ENCODE measurements around the gene SORCS2. TPM values are rescaled to one million over a fixed set of nuclear protein-coding genes. Genes with fewer than 3 reads are reported as not detected.

The SORCS2 gene
- total RNA-seq, 1 donor from 2014 or later: 13.4 TPM

GRCh38 chr4:7356667-7357310, 164.5 kb downstream of the SORCS2 start:
- no peak for DNase-seq

DNA sequence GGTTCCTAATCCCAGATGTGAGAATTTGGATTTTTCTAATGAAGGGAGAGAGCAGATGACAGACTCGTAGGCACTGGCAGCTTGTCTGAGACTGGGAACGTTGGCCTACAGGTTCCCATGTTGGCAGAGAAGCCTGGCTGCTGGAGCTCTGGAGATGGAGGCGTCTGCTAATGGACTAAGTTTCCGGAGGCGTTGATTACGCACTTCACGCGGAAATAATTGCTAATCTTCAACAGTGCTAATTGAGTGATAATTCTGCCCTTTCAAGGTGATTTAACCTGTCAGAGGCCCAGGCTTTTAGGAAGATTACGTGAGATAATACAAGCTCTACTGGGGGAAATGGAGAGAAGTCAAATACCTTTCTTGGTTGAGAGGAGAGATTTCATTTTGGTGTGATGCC, 165.0 kb downstream of the SORCS2 start:
- no peak for DNase-seq

DNA sequence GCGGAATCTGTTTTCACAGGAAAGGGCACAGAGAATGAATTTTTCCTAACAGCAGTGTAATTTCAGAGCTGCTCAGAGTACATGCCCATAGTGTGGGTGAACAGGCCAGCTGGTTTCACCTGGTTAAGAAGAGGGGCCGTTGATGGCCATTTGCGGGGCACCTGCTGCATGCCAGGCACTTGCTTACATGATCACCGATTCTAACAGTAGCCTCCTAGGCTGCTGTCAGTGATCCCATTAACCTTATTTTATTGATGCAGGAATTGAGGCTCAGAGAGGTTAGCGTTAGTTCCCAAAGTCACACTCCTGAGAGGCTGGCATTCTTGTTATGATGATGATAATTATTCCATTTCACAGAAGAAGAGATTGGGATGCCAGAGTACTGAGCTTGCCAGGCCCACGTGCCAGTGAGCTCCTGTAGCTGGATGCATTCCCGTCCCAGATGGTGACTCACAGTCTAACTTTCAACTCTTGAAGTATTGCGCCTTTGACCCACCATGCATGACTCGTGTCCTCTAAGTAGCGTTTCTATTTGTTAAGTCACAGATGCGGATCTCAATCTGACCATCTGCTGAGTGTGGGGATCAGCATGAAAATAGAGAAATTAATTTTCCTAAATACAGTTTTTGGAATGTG, 165.9 kb downstream of the SORCS2 start:
- peak; percentile 87 for DNase-seq

DNA sequence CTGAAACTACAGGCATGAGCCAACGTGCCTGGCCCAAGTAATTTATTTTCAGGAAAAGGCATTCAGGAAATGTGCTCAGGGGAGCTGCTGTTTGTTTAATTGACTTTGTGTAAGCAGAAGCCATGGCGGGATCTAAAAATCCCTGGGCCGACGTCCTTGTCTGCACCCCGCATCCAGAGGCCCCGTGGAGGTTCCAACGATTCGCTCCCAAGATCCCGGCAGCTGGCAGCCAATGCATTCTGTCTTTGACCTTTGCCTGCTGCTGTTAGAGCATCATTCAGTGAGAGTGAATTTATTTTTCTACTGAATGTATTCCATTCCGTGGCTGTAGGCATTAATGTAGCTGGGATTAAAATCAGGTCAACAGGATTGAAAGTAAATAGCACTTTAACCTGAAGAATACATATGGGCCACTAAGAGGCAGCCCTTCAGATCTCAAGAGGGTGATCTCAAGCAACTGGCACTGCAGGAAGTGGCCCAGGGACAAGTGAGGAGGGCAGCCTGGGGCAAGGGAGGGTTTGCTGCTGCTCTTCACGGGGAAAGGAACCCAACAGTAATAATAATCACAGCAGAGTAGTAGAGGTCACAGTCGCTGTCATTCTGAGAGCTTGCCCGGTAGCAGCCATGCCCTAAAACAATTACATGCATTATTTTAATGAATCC, 167.2 kb downstream of the SORCS2 start:
- DNase-seq: no peak

DNA sequence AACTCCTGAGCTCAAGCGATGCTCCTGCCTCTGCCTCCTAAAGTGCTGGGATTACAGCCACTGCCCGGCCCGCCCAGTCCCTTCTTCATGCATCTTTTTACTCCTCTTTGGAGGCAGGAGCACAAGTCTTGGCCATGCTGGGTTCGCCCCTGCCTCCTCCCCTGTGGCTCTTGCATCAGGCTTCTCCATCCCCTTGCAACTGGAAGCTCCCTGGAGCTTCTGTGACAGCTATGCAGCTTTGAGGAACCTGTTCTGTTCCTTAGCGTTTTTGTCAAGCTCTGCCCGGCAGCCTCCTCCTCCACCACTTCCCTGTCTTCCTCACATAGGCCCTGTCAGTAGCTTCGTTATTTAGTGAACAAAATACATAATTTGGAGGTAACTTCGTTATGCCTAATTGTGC, 168.5 kb downstream of the SORCS2 start:
- no peak for DNase-seq

- DNase-seq: peak; percentile 95
Measured at GRCh38 chr4:7361280-7361895, 169.1 kb downstream of the SORCS2 start.

DNA sequence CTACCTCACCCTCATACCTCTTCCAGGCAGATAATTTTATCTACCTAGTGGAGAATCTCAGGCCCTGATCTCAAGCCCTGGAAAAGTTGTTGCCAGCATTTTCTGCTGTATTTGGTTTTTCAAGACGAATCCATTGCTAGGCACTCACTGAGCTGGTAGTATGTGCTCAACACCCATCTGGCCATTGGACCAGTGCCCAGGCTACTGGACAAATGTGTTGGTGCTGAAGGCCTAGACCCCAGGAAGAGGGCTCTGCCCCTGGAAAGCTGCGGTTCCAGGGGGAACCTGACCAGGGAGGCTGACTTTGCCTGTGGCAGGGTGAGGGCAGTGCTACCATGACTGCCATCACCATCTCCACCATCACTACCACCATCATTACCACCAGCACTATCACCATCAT, 170.0 kb downstream of the SORCS2 start:
- no peak for DNase-seq

GRCh38 chr4:7362862-7363430, 170.6 kb downstream of the SORCS2 start:
- no peak for DNase-seq

DNA sequence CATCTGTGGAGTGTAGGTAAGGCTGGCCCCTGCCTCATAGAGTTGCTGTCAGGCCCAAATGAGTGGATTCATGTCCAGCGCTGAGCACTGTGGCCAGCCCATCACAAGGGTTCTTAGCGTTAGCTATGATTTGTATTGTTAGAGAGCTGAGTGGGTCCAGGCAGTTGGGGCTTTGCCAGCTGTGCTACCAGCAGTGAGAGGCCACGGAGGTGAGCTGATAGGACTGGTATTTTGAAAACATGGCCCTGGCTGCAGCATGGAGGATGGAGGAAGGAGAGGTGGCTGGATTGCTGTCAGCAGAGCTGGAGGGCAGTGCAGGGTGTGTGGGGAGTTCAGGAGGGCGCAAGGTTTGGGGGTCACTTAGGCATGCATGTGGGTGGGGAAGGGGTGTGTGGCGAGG, 172.6 kb downstream of the SORCS2 start:
- no peak for DNase-seq

GRCh38 chr4:7365462-7366179, 173.3 kb downstream of the SORCS2 start:
- peak; percentile 87 for DNase-seq

DNA sequence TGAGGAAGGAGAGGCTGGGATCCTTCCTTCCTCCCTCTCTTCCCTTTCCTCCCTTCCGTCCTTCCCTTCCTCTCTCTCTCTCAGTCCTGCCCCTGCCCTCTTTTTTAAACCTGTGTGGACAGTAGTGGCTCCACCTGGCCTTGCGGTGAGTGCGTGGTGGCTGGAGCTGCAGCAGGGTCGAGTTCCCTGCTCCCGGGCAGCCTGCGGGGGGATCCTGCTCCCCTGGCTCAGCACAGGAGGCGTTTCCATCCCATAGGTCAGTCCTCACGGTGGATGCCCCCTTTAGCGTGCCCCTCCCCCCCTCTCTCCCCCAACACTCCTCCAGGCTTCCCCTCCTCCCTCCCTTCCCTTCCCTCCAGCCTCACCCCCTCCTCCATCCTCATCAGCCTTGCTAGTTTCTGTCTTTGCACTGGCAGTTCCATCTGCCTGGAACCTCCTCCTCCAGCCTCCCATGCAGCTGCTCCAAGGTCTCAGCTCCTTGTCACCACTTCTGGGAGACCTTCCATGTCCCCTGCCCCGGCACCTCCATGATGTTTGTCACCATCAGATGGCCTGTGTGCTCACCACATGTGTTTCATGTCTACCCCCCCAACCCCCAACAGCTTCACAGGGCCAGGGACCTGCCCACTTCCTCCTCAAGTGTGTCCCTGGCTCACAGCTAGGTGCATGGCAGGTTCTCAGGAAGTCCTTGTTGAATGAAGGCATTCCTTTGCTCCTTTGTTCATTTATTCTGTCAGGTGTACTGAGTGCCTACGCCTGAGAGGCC, 174.0 kb downstream of the SORCS2 start:
- peak; percentile 58 for DNase-seq

- DNase-seq: no peak
Measured at GRCh38 chr4:7366954-7367353, 174.6 kb downstream of the SORCS2 start.

DNA sequence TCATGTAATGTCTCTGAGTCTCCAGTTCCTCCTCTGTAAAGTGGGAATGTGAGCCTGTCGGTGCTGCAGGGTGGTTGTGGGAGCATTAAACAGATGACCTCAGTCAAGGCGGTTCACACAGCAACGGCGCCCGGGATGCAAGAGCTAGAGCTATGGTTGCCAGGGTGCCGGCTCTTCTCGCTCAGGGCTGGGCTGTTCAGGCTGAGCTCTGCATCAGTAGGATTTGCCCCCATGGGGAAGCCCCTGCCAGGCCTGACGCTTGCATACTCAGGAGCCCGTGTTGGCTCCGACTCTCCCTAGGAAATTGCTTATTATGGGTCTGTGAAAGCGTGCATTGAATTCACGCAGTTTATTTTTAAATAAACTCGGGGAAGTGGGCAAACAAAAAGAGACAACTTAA, 175.1 kb downstream of the SORCS2 start:
- DNase-seq: peak; percentile 37

- no peak for DNase-seq
Measured at GRCh38 chr4:7367864-7368277, 175.5 kb downstream of the SORCS2 start.

GRCh38 chr4:7368296-7368695, 176.0 kb downstream of the SORCS2 start:
- no peak for DNase-seq

DNA sequence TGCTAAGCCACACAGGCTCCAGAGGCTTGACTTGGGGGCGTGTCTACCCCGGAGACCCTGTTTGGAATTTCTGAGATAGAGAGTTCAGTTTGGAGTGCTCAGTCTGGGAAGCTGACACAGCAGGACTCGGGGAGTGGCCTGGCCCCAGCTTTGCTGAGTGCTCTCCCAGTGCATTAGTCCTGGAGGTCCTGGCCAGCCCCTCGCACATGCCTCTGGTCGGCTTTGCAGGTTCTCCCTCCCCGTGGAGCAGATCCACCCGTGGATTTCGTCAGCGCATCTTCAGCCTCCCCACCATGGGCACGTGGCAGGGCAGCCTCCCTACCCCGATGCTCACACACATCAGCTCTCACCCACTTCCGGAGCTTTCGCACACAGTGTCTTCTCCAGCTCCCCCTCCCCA, 177.2 kb downstream of the SORCS2 start:
- no peak for DNase-seq

DNA sequence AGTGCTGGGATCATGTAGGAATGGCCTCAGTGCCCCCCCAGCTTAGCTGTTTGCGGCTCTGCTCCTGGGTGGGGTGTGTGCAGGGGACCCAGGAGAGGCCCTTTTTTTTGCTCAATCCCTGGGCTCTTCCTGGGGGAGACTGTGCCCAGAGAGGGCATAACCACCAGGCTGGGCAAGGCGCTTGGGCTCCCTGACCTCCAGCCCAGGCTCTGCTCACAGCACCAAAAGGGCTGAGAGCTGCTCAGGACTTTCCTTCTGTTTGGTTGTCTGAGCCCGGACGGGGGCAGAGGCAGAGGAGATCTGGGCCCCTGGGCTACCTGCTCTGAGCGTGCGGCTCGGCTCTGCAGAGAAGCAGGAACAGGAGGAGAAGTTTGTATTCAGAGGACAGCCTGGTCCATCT, 177.7 kb downstream of the SORCS2 start:
- DNase-seq: no peak

- peak; percentile 59 for DNase-seq
Measured at GRCh38 chr4:7371210-7371941, 179.0 kb downstream of the SORCS2 start.

DNA sequence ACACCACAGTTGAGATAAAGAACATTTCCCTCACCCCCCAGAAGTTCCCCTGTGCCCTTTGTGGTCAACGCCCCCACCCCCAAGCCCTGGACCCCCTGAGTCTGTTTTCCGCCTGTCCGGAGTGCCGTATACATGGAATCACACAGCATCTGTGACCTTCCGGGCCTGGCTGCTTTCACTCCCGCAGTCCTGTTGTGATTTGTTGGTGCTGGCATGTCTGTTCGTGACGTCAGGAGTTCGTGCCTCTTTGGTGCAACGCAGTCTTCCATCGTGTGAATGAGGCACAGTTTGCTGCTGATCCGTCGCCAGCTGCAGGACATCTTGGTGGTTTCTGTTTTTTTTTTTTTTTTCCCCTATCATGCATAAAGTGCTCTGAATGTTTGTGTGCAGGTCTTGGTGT, 180.3 kb downstream of the SORCS2 start:
- DNase-seq: no peak

DNA sequence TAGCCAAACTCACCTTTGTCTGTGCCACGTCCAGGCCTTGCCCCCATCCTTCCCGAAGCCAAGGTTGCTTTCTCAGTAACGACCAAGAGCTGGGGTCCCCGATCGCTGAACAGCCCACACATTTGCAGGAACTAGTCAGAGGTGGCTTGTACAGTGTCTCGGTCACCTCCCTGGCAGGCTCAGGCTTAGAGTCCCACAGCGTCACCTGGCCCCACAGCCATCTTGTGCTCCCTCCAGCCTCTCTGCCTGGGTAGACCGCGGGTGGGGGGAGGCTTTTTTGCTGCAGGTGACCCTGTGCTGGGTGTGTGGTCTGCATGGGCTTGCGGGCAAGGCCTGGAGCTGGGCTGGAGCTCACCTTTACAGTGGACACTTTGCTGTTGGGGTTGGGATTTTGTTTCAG, 182.2 kb downstream of the SORCS2 start:
- DNase-seq: no peak

DNA sequence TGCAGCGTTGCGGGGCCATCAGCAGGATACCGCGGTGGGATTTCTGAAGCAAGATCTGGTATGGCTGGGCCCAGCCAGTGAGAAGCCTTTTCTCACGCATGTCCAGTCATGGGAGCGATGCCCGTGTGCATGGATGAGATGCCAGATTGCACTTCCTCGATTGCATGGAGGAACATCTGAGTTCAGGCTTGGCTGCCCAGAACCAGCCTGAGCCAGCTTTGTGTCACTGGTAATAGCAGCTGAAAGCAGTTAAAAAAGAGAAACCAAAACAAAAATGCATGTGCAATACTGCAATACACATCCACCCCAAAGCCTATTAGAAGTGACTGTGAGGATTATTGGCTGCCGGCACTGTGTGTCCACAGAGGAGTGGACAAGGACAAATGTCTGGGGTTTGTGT, 183.1 kb downstream of the SORCS2 start:
- DNase-seq: peak; percentile 80
